ENCODE data around the gene NT5M.

Gene NT5M

GRCh38 chr17:17343896-17344506 is 40.8 kb downstream of the NT5M start:
- no peak for DNase-seq (ENCODE audit: low spot score)

GRCh38 chr17:17344507-17345293 is 41.5 kb downstream of the NT5M start:
- no peak for DNase-seq (ENCODE audit: low spot score)

DNA sequence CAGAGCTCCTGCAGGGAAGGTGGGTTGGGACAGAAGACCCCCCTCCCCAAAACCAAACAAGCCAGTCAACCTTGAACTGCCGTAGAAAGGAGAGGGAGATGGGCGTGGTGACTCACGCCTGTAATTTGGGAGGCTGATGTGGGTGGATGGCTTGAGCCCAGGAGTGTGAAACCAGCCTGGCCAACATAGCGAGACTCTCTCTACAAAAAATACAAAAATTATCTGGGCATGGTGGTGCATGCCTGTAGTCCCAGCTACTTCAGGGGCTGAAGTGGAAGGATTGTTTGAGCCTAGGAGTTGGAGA is 42.1 kb downstream of the NT5M start:
- DNase-seq (ENCODE audit: low spot score): no peak

DNA sequence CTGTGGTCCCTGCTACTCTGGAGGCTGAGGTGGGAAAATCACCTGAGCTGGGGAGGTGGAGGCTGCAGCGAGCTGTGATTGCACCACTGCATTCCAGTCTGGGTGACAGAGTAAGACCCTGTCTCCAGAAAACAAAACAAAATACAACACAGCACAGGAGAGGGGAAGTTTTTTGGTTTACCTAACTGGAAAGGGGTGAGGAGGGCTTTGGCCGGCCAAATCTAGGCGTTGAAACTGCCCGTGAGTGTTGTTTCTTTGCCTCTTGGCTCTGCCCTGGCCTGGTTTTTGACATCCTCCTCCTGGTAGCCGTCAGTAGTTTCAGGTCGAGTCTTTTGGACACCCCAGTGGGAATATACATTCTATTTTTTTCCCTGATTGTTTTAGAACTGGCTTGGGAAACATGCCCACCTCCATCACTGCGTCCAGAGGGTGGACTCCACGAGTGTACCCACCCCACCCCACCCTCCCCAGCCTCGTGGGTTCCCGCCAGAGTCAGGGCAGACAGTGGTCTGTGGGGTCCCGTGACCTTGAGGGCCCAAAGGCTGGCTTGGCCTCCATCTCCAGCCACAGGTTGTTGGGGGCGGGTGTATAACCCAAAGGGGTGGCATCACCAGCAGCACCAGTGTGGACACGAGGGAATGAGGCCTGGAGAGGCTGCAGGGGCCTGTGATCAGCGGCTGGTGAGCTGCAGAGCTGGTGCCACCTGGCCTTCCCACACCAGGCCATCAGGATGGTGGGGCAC is 42.7 kb downstream of the NT5M start:
- DNase-seq (ENCODE audit: low spot score): no peak

DNA sequence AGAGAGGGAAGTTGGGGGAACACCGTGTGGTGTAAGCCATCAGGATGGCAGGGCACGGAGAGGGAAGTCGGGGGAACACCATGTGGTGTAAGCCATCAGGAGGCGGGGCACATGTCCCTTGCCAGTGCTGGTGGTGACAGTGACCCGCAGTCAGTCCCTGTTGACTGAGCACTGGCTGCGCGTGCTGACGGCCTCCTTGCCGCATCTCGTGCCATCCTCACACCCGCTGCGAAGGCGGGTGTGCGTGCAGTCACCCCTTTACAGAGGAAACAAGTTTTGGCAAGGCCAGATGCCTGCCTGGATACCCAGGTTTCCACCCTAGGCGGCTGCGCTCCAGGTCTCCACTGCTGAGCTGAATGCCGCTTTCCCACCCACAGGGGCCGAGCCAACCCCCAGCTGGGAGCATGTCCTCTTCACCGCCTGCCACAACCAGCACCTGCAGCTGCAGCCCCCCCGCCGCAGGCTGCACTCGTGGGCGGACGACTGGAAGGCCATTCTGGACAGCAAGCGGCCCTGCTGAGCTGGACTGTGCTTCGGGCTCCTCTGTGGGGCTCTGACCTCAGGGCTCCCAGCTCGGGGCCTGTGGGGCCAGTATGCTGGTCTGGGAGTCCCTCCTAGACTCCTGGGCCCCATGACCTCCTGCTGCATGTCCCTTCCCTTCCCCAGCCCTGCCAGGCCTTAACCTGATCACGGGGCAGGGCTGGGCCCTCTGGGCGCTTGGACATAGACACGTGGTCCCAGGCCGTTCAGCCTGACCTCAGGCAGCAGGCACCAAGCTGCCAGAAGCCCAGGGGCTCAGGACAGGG is 43.5 kb downstream of the NT5M start:
- DNase-seq (ENCODE audit: low spot score): no peak

DNA sequence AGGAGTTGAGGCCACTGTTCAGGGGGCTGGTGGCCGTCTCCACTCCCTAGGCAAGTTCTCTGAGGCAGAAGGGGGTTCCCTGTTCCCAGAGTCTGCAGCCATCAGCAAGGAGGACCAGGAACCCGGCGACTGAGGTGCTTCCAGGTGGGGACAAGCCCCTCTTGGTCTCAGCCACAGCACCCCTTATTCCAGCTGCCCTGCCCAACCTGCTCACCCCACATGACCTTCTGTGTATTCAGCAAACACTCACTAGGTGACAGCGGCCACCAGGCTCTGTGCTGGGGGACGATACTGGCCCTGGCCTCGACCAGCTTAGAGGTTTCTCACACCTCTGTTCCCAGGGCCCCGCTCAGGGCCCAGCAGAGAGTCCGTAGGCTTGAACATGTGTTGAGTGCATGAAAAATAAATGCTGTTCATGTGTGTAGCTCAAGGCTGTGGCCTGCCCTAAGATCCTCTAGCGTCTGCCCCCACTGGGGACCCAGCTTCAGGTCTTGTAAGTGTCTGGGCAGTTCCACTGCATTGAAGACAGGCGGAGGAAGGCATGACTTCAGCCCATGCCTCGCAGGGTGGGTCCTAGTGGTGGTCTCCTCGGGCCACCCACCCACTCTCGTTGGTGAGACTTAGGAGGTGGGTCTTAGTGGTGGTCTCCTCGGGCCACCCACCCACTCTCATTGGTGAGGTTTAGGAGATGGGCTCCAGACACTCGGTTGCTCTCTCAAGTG is 44.2 kb downstream of the NT5M start:
- no peak for DNase-seq (ENCODE audit: low spot score)

- no peak for DNase-seq (ENCODE audit: low spot score)
Measured at GRCh38 chr17:17347956-17348871, 45.0 kb downstream of the NT5M start.

GRCh38 chr17:17348872-17349723 is 45.9 kb downstream of the NT5M start:
- no peak for DNase-seq (ENCODE audit: low spot score)

GRCh38 chr17:17349724-17350106 is 46.5 kb downstream of the NT5M start:
- DNase-seq (ENCODE audit: low spot score): no peak

GRCh38 chr17:17350491-17351355 is 47.5 kb downstream of the NT5M start:
- peak; percentile 80 for DNase-seq (ENCODE audit: low spot score)

GRCh38 chr17:17351356-17351891 is 48.3 kb downstream of the NT5M start:
- no peak for DNase-seq (ENCODE audit: low spot score)

DNA sequence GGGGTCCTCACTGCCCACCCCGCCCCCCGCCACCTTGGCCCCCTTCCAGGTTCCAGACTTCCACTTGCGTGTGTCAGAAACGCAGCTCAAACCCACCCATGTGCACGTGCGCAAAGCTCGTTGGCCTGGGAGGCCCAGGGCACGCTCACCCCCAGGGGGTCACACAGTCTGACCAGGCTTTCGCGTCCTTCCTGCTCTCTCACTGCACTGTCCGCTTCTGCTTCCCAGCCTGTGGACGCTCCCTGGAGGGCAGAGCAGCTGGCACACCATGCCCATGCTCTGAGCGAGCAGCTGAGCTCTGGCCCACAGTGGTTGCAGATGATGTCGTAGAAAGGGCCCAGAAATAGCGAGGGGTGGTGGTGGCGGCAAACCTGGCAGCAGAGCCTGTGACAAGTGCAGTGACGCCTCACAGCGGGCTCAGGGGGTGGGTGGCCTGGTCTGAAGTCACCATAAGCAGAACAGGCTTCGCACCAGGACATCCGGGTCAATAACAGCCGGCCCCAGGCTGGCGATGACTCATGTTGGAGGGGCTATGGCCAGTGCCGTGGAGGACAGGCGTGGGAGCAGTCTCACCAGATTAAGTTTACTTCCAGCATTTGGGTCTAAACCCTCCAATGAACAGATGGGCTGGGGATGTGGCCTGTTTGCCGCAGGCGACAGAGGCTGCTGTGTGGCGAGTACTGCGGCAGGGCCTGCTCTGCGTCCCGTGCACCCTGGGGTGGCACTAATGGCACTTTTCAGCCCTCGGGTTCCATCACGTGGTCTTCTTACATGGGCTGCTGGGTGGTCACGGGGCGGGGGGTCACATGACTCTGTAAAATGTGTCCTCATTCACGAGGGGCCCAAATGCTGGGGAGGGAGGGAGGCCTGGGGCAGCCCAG is 49.0 kb downstream of the NT5M start:
- DNase-seq (ENCODE audit: low spot score): no peak

GRCh38 chr17:17352836-17353624 is 49.9 kb downstream of the NT5M start:
- DNase-seq (ENCODE audit: low spot score): no peak

DNA sequence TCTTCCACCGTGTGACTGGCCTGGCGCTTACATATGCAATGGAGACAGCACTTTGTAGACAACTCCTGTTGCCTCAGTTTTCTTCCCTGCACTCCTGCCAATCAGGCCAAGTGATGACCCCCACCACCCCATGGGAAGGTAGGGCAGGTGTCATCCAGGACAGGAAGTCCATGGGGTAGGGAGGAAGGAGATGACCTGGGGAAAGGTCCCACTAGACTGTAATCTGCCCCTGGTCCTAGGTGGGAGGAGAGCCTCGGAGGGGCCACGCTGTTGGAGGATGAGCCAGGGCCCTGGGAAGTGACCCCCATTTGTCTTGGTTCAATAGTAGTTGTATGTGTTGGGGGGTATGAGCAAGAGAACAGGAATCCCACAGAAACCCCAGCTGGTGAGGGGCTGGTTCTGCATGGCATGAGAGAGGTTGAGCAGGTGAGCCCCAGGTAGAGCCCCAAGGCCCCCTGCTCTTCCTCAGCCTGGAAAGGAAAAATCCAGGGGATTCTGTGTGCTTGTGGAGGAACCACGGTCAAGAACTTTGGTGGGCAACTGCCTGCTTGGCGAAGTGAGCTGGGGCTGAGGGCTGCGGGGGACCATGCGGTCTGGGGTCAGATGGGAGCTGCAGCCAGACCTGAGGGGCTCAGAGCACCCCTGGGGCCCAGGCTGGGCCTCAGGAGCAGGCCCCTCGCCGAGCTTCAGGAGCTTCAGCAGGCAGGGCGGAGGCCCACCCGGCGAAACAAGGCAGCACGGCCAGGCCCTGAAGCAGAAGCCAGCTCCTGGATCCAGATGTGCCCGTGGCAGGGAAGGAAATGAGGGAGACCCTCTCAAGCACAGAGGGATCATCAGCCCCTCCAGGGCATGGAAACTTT is 50.7 kb downstream of the NT5M start:
- DNase-seq (ENCODE audit: low spot score): no peak

DNA sequence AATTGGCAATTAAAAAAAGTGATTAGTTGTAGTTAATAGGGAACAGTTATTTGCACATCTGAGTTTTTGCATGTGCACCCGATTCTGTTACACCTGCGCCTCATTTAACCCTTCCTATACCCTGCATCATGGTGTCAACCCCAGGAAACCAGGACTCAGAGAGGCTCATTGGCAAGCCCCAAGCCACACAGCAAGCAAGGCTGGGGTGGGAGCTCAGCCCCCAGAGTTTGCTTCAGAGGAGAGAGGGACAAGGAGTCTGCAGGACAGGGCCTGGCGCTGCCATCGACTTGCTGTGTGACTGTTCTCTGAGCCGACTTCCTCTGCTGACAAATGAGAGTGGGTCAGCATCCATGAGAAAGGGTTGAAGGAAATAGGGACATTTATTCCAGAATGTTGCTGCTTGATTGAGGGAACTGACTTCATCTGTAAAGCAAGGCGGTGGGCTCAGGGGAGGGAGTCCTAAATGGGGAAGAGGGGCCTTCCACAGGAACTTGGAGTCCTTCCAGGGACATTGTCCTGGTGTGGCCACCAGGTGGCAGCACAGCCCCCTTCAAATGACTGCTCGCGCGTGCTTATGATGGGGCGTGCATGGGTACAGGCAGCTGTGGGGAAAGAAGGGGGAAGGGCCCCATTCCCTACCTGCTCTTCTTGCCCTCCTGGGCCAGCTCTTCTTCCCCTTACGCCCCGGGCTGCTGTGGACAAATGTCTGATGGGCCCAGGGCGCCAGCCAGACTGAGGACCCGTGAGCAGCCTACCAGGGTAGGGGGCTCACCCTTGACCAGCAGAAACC is 51.6 kb downstream of the NT5M start:
- peak; percentile 85 for DNase-seq (ENCODE audit: low spot score)

All from AG08396 (cell line).